ENCODE data around the gene PRSS27. TPM values are rescaled to one million over a fixed set of nuclear protein-coding genes. Genes with fewer than 3 reads are reported as not detected.

PRSS27 gene
- total and polyA plus RNA-seq, 12 donors, result 0.33 to 2.7 (median 1.4) TPM; not detected in 2

DNA sequence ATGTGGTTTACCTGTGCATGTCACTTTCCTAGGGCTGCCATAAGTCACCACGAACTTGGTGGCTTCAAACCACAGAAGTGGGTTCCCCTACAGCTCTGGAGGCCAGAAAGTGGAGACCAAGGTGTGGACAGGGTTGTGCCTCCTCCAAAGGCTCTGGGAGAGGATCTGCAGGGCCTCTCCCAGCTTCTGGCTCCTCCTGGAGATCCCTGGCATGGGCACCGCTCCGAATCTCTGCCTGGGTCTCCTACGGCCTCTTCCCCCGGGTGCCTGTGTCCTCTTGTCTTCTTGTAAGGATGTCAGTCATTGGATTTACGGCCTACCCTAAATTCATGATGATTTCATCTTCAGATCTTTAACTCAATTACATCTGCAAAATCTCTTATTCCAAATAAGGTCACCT is 29.9 kb upstream of the PRSS27 start:
- TF ChIP-seq POLR2A (IDR thresholded peaks at IDR 0.05), result no peak
- TF ChIP-seq, protein P1, sequence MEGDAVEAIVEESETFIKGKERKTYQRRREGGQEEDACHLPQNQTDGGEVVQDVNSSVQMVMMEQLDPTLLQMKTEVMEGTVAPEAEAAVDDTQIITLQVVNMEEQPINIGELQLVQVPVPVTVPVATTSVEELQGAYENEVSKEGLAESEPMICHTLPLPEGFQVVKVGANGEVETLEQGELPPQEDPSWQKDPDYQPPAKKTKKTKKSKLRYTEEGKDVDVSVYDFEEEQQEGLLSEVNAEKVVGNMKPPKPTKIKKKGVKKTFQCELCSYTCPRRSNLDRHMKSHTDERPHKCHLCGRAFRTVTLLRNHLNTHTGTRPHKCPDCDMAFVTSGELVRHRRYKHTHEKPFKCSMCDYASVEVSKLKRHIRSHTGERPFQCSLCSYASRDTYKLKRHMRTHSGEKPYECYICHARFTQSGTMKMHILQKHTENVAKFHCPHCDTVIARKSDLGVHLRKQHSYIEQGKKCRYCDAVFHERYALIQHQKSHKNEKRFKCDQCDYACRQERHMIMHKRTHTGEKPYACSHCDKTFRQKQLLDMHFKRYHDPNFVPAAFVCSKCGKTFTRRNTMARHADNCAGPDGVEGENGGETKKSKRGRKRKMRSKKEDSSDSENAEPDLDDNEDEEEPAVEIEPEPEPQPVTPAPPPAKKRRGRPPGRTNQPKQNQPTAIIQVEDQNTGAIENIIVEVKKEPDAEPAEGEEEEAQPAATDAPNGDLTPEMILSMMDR (IDR thresholded peaks at IDR 0.05), result no peak
- WGBS, 4 donors, result 89 to 98% (median 96%) methylated on average over 6 of the region's 6 CpGs
- H3K4me1 ChIP-seq (replicated peaks in 1 of 2), result peaks cover 12 to 16% of the 10 kb centered on the region in 2 donors
- no peaks in the 10 kb centered on the region for H3K36me3 ChIP-seq (replicated peaks in 1 of 2)
- H3K27ac ChIP-seq, result no peak overlapping the region
- intact Hi-C loops (cut with DNase I), result no loop called here
- no peak for DNase-seq
- H3K4me3 ChIP-seq, result no peak overlapping the region
- H3K27me3 ChIP-seq, result no peaks in the 10 kb centered on the region
- no peaks in the 10 kb centered on the region for H3K9me3 ChIP-seq (replicated peaks in 1 of 3)

DNA sequence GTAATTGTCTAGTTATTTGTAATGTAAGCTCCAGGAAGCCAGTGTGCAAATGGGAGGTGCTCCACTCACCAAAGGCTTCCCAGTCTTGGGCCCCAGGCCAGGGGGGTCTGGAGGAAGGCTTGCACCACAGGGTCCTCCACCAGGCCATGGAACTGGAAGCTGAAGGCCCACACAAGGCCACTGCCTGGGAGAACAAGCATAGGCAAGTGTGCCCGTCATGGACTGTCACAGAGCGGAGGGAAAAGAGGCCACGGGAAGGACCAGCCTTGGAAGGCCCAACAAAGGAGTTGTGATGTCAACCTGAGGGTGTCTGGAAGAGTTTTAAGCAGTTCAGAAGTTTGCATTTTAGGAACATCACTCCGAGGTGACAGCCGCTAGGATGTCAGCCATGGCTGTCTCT is 29.5 kb upstream of the PRSS27 start:
- 96 to 100% (median 97%) methylated on average over 5 of the region's 5 CpGs for WGBS, 4 donors
- no peak for DNase-seq
- Histone ChIP-seq H3K27ac (no peak overlapping the region), H3K9me3 (replicated peaks in 1 of 3) (no peaks in the 10 kb centered on the region), H3K36me3 (replicated peaks in 1 of 2) (no peaks in the 10 kb centered on the region), H3K27me3 (no peaks in the 10 kb centered on the region), H3K4me3 (no peak overlapping the region), H3K4me1 (replicated peaks in 1 of 2) (peaks cover 8 to 11% of the 10 kb centered on the region in 2 donors)
- intact Hi-C loops (cut with DNase I), result no loop called here
- TF ChIP-seq, protein P1 (IDR thresholded peaks at IDR 0.05), result no peak
- TF ChIP-seq POLR2A (IDR thresholded peaks at IDR 0.05), result no peak

DNA sequence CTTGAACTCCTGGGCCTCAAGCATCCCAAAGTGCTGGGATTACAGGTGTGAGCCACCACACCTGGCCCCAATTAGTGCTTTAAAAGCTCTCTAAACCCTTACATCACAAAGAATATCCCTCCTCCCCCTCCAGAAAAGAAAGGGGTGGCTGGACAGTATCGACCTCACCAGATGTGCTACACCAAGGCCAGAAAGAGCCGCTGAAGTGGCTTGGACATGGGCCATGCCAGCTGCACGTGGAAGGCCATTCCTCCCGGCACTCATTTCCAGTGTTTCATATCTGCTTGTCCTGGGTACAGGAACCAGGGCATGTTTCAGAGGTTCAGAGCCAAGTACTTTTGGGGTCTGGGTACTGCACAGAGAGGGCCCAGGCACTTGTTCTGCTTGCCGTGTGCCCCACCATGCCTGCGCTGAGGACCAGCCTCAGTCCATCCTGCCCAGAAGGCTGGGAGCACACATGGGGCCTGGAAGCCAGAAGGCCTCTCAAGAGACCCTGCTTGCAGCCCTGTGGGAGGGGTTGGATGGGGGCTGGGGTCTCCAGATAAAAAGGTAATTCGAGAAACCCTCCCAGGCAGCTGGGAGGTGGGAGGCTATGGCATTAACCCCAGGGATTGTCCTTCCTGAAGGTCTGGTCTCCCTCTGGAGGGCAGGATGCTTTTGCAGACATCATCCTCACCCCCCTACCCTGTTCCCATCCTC is 28.9 kb upstream of the PRSS27 start:
- intact Hi-C loops (cut with DNase I), result no loop called here
- WGBS, 4 donors, result 72 to 91% (median 77%) methylated on average over 3 to 7 of the region's 7 CpGs
- H3K4me1 ChIP-seq (replicated peaks in 1 of 2), result peaks cover 6 to 9% of the 10 kb centered on the region in 2 donors
- no peaks in the 10 kb centered on the region for H3K27me3 ChIP-seq
- H3K27ac ChIP-seq, result no peak overlapping the region
- H3K9me3 ChIP-seq (replicated peaks in 1 of 3), result no peaks in the 10 kb centered on the region
- DNase-seq, result no peak
- TF ChIP-seq, protein P1 (IDR thresholded peaks at IDR 0.05), result no peak
- no peak for TF ChIP-seq POLR2A (IDR thresholded peaks at IDR 0.05)
- H3K4me3 ChIP-seq, result no peak overlapping the region
- no peaks in the 10 kb centered on the region for H3K36me3 ChIP-seq (replicated peaks in 1 of 2)

DNA sequence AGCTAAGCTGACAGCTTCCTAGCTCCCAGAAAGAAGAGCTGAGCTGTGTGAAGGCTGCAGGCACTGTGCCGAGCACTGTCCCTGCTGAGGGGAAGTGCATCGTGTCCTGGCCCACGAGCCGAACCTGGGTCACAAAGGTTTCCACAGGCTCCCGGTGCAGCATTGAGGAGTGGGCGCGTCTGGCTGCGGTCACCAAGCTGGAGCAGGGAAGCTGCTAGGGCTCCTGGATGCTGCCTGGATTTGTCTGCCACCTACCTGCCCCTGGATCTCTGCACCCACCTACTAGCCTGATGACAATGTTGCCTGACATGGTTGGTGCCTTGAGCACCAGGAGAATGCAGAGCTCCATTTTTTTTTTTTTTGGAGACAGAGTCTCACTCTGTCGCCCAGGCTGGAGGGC is 25.9 kb upstream of the PRSS27 start:
- no peak for DNase-seq
- no peak for TF ChIP-seq POLR2A (IDR thresholded peaks at IDR 0.05)
- intact Hi-C loops (cut with DNase I), result no loop called here

More for the DNA sequence above, 25.9 kb upstream of the PRSS27 start:
- Histone ChIP-seq H3K36me3 (replicated peaks in 1 of 2) (no peaks in the 10 kb centered on the region), H3K9me3 (replicated peaks in 1 of 3) (no peaks in the 10 kb centered on the region), H3K4me1 (replicated peaks in 1 of 2) (no peaks in the 10 kb centered on the region), H3K4me3 (no peak overlapping the region), H3K27ac (no peak overlapping the region), H3K27me3 (no peaks in the 10 kb centered on the region)
- 78 to 87% (median 85%) methylated on average over 2 to 9 of the region's 9 CpGs for WGBS, 4 donors
